ENCODE results near the gene FAM163A. TPM values are rescaled to one million over a fixed set of nuclear protein-coding genes. Genes with fewer than 3 reads are reported as not detected.

Gene FAM163A
- total and polyA plus RNA-seq, 9 of the 15 experiments (the other 6 are each of a cell fraction or from before 2014, with no cell fraction given) = not detected

DNA sequence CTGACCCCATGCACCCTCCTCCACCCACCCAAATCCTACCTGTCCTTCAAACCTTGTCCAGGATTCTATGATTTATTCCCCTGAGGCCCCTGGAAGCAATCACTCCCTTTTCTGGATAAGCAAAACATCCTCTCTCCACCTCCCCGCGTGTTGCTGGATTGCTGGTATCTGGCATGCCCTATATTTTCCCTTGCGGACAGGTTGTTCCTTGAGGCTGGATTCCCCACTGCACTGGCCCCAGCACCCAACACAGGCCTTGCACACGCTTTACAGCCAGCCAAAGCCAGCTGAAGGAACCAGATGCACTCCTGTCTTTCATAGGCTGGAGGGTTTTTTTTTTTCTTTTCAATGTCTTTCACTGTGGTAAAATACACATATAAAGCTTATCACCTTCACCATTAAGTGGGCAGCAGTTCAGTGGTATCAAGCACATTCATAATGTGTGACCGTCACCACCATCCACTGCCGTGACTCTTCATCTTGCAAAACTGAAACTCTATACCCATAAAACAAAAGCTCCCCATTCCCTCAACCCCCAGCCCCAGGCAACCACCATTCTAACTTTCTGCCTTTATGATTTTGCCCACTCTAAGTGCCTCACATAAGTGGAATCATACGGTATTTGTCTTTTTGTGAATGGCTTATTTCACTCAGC, 83.7 kb downstream of the FAM163A start:
- Histone ChIP-seq H3K4me2 (ENCODE audit: insufficient read depth, low read length) (no peak overlapping the region), H3K4me3 (no peak overlapping the region), H4K20me1 (replicated peaks; ENCODE audit: control insufficient read depth, insufficient read depth, low read length) (no peaks in the 10 kb centered on the region), H3K27me3 (ENCODE audit: control insufficient read depth in 2 of 2, insufficient read depth in 2 of 2, low read length in 2 of 2) (peaks cover 28 to 57% of the 10 kb centered on the region in 2 experiments), H3K9ac (ENCODE audit: insufficient read depth in 1 of 2, low read depth in 2 of 2, low read length in 2 of 2) (no peak overlapping the region), H3K9me3 (replicated peaks; ENCODE audit: control insufficient read depth, insufficient read depth, low read depth, low read length) (no peaks in the 10 kb centered on the region), H3K4me1 (replicated peaks in 1 of 2; ENCODE audit: control insufficient read depth in 2 of 2, insufficient read depth in 2 of 2, low read length in 2 of 2) (peaks cover 5 to 12% of the 10 kb centered on the region in 2 experiments; a peak in 3 of 5 replicates), H3K36me3 (ENCODE audit: control insufficient read depth, insufficient read depth, low read length) (no peaks in the 10 kb centered on the region), H3K27ac (ENCODE audit: extremely low read depth, low read depth, low read length) (no peak overlapping the region), H2AFZ (ENCODE audit: low read depth, low read length) (no peak overlapping the region), H3K9me1 (ENCODE audit: control insufficient read depth, insufficient read depth, low read length) (no peaks in the 10 kb centered on the region), H3K79me2 (ENCODE audit: control insufficient read depth, insufficient read depth, low read length) (no peaks in the 10 kb centered on the region)
- ATAC-seq (no peak), FAIRE-seq (no peak), DNase-seq (ENCODE audit: extremely low read depth in 1 of 4, low spot score in 3 of 4) (no peak)
- in situ Hi-C loops (cut with MboI) (no loop called here), intact Hi-C loops (cut with micrococcal nuclease) (no loop called here)
- TF ChIP-seq, protein P1, sequence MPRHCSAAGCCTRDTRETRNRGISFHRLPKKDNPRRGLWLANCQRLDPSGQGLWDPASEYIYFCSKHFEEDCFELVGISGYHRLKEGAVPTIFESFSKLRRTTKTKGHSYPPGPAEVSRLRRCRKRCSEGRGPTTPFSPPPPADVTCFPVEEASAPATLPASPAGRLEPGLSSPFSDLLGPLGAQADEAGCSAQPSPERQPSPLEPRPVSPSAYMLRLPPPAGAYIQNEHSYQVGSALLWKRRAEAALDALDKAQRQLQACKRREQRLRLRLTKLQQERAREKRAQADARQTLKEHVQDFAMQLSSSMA (CRISPR knock-in tag; IDR thresholded peaks at IDR 0.05) = no peak
- TF ChIP-seq NR2C2 (CRISPR knock-in tag; IDR thresholded peaks at IDR 0.05) (no peak), NR2C2 (tag; IDR thresholded peaks at IDR 0.05) (no peak), XRCC5 (IDR thresholded peaks at IDR 0.05; ENCODE audit: low read depth, low read length) (no peak), ZZZ3 (IDR thresholded peaks at IDR 0.05) (no peak), NEUROD1 (IDR thresholded peaks at IDR 0.05; ENCODE audit: borderline replicate concordance, low read depth, low read length, partially characterized antibody) (no peak), CBX5 (IDR thresholded peaks at IDR 0.05; ENCODE audit: borderline replicate concordance, low read depth) (no peak)
- POLR2A ChIA-PET = no interaction called here
- BruUV-seq (replicated peaks) = no TSS peak
- 10% methylated on average over 7 of the region's 7 CpGs for WGBS (ENCODE audit: insufficient coverage, low coverage, missing lambda C conversion rate)
- CTCF ChIA-PET (ENCODE audit: low intra/inter-chr PET ratio) = no interaction called here
